Cerebellar nuclear complex (tissue), 1 donor: ENCODE data around the gene ODAPH.
"Not testable (repeated sequence)": the region's sequence is repeated elsewhere in the genome, so short reads cannot be mapped to it uniquely, and the experiment has no call there.

Source experiments
- DNase-seq, 2 experiments: peaks; one replicate each; lab custom pipeline; 2025; lab: John Stamatoyannopoulos, UW

ODAPH gene, protein sequence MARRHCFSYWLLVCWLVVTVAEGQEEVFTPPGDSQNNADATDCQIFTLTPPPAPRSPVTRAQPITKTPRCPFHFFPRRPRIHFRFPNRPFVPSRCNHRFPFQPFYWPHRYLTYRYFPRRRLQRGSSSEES

DNA sequence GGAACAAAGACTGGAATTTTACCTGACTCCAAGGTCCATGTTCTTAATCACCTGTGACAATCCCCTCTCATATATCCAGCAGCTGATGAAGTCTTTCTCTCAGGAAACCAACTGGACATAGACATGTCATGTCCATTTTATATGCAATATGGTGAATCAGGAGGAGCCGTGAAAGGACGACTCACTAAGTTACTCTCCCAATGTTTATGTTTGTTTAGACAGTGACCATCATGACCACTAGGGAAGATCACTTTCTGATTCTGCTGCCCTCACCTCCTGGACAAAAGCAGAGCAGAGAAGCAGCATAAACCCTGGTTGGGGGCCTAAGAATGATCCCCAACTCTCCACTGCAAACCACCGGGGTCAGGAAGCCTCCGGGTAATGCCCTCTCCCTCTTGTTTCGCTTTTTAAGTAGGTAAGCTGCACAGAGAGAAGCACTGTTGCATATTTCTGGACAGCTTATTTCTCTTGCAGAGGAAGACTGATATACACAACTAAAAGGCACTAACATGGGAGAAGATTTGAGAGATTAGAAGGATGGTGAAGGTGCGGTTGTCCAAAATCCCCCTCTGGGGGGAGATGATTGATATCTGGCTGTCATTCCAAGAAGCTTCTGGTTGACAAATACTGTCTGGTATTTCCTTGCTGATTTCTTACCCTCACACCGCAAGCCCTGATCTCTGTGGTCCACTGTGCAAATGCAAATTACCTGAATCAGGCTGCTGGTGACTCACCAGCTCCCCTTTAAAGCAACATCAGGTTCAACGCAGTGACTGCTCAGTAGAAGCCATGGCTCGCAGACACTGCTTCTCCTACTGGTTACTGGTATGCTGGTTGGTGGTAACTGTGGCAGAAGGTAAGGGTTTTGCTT, at the start of gene ODAPH:
ODAPH (plus strand) TSS at position 773 of the 871 bp plus-strand sequence; CDS start at position 790, 17 bp downstream.
- DNase-seq: no peak

DNA sequence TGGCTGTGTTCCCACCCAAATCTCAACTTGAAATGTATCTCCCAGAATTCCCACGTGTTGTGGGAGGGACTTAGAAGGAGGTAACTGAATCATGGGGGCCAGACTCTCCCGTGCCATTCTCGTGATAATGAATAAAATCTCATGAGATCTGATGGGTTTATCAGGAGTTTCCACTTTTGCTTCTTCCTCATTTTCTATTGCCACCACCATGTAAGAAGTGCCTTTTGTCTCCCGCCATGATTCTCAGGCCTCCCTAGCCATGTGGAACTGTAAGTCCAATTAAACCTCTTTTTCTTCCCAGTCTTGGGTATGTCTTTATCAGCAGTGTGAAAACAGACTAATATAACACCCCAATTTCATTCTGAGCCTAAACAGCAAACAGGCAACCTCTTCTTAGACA, 46.3 kb upstream of the ODAPH start:
- not testable (repeated sequence) for DNase-seq

DNA sequence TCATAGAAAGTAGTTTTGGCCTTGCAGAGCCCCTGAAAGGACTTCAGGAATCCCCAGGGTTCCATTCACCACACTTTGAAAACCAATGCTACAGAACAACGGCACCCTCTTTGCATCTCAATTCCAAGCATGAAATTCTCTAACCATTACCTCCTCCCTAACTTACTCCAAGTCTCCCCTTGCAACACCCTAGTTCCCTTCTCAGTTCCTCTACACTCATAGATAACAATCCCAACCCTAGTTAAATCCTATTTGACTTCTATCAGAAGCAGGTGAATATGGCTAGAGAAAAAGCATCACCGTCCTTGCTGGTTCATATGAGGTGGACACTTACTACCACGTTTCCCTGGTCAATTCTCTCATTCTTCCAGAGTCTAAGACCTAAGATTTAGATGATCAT, 44.0 kb upstream of the ODAPH start:
- no peak for DNase-seq

DNA sequence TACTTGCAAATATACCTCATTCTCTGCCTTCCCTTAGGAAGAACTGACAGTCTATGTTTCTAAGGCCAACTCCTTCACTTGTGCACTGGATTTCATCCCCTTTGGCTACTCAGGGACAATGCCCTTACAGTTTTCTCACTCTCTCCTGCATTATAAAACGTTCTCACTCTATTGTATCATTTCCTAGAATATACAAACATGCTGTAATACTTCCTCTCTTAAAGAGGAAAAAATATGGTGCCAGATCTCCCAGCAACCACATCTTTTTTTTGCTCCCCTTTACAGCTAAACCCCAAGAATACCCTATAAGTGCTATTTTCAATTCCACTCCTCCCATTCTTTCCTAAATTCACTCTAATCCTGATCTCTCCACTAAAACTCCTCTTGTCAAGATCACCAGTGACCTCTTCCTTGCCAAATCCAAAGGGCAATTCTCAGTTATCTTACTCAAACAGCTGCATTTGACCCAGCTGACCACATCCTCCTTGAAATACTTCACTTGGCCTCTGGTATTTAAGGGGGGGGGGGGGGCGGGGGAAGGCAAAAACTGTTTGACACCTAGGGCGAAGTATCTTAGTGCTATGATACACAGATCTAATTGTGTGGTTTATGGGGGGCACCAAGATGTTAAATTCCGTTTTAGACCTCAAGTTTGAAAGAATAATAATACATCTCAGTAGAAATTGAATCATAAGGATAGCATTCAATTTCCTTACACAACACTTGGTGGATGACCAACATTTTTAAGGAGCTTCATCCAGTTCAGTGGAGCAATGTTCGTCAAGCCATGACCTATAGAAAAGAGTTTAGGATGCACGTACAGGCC, 43.3 kb upstream of the ODAPH start:
- DNase-seq: no peak

DNA sequence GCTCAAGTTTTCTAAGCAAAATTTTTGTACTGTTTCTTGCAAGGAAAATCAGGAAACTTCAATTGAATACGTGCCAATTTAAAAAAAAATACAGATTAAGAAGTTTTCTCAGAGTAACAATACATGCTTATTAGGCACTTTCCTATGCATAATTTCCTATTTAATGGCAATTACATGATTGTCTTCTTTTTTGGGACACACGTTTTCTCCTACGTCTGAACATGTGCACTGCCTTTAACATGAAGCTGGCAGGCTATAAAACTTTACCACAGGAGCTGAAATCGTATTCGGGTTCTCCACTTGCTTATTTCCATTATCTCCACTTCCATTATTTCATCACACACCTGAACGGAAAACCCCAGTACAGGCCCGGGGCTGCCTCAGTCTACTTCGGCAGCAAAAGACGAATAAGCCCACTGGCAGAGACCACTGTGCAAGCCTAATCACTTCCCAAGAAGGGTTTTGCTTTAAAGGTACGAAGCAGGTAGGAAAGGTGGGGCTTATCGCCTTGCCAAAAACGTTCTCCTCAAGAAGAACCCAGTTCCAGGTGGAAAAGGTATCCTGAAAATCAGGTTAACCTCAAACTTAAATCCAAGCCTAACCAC, 42.2 kb upstream of the ODAPH start:
- DNase-seq: no peak

DNA sequence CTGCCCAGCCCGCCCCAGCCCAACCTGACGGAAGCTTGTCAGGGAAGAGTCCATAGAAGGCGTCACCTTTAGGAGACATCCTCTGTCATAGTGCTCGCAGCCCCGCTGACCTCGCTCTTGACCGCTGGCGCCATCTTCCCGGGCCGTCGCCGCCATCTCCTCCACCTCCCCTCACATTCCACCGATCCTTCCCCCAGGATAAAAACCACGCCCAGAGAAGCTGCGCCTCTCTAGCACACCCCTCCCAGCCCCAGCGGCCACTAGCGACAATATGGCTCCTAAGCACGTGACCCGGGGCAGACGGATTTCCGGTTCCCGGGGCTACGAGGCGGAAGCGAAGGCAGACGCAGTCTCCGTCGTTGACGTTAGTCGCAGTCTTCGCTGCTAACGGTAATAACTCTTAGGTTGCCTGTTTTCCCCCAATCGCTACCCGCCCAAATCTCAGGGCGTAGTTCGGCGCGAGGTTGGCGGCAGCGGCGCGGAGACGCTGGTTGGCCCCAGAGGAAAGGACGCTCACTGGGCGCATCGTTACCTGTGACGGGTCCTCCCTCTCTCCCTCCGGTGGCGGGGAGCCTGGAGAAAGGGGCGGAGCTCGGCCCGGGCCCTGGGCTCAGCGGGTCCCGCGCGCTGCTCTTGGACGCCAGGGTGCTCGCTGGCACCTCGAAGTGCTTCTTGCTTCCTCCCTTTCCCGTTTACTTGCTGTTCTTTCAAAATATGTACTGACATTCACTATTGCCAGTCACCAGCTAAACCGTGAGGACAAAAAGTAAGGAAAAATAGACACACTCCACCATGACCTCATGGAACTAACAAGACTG, 41.5 kb upstream of the ODAPH start, which contains the start of the genes RCHY1 and THAP6:
RCHY1 (minus strand) TSS at position 273 of the 818 bp plus-strand sequence; CDS start at position 156, 117 bp downstream.
THAP6 (plus strand) TSS at position 343 of the 818 bp plus-strand sequence. CDS start 980 bp downstream, outside the sequence.
- peak; percentile 77 to 92 for DNase-seq

DNA sequence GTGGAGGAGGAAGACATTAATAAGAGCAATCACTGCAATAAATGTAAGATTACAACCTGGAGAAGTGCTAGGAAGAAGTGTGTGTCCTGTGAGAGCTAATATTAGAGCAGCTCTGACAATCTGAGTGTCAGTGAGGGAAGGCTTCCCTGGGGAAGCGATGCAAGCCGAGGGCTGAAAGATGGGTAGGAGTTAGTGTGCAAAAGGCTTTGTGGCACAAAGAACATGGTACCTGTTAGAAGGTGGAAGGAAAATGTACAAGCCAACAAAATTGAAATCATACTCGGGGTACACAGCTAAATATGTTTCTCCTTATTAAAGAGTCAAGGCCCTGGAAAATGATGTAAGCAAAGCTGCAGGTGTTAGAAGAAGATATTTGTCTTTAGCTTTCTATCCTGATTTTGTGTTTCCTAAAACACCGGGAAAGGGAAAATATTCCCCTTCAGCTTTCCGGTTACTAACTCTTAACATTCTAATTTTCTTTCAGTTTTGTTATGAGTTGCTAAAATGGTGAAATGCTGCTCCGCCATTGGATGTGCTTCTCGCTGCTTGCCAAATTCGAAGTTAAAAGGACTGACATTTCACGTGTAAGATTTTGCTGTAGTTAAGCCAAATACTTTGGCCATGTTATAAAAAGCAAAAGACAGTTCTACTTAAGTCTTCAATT, 40.8 kb upstream of the ODAPH start:
- DNase-seq: no peak

DNA sequence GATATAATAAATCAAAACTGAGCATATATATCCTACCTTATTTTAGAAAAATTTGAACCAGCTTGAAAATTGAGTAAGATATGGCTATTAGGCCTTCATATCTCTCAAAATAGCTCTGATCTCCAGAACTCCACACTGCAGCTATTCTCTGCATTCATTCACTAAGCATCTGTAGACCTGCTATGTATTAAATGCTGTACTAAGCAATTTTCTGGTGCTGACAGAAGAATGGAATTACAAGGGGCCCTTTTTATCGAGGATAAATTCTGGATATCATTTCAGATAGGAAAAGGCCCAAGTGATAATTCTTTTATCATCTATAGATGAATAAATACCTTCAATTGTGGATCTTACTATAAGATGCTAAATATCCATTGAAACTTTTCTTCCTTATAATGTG, 39.7 kb upstream of the ODAPH start:
- no peak for DNase-seq

DNA sequence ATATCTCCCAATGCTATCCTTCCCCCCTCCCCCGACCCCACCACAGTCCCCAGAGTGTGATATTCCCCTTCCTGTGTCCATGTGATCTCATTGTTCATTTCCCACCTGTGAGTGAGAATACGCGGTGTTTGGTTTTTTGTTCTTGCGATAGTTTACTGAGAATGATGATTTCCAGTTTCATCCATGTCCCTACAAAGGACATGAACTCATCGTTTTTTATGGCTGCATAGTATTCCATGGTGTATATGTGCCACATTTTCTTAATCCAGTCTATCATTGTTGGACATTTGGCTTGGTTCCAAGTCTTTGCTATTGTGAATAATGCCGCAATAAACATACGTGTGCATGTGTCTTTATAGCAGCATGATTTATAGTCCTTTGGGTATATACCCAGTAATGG, 36.4 kb upstream of the ODAPH start:
- not testable (repeated sequence) for DNase-seq

DNA sequence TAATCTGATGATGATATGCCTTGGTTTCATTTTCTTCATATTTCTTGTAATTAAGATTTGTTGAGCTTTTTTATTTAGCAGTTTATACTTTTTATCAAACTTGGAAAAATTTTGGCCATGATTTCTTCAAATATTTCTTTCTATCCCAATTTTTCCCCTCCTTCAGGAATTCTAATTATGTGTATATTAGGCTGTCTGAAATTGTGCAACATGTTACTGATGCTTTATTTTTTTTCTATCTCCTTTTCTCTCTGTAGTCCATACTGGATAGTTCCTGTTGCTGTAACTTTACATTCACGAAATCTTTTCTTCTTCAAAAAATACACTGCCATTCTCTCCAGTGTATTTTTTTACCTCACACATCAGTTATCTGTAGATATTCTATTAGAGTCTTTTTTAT, 30.8 kb upstream of the ODAPH start:
- DNase-seq: no peak

DNA sequence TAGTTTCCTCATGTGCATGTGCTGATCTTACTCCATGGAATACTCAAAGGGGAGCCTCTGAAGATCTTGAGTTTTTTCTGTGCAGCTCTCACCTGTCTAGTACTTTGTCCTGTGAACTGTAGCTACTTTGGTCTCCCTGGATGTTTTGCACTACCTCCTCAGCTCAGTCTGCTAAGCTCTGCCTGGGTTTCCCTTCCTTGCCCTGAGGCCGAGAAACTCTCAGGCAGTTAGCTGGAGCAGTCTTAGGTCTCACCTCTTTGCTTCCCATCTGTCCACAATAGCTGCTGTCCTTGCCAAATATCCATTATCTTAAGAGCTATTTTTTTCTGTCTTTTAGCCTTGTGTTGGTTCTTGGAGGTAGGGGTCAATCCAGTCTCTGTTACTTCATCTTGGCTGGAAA, 30.0 kb upstream of the ODAPH start:
- no peak for DNase-seq

DNA sequence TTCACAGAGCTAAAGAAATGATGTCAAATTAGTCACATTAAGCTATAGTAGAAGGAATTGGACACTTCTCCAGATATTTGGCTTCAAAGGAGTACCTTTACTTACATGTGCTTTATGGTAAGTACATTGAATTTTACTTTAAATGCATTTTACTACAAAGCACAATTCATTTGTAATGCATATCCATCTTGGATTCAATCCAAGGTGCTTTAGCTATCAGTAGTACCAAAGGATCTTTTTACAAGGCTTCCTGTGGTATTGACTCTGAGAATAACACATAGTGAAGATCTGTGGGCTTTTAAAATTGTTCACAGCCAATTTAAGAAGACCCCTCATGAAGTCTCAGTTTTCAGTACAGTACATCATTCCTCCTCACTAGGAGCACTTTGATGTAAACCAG, 28.4 kb upstream of the ODAPH start:
- DNase-seq: no peak

DNA sequence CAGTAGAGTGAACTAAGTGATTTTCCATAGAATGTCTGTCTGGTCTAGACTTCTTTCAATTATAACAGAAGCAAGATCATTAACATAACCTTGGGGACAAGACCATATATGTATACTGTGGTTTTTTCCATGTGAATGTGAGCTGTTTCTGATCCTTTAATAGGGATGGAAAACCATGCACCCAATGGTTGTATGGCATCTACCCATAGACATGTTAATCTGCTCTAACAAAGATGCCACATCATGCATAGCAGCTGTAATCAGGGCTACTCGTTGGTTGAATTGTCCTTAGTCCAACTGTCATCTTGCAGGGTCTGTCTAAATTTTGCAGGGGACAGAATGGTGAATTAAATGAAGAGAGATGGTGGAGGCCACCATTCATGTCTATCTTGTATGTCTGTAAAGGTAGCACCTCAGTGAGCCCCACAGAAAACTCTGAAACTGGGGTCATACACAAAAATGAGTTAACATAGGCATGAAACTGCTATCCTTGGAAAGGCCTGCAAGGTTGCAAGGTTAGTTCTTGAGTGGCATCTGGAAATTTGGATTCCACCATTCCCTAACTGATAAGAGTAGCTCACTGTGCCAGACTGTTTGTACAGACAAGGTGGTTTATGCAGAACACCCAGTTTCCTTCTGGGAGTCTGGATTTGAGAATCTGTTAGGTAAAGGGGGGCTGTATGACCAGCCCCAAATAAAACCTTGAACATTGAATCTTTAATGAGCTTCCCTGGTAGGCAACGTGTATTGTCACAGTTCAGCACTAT, 25.1 kb upstream of the ODAPH start:
- no peak for DNase-seq

DNA sequence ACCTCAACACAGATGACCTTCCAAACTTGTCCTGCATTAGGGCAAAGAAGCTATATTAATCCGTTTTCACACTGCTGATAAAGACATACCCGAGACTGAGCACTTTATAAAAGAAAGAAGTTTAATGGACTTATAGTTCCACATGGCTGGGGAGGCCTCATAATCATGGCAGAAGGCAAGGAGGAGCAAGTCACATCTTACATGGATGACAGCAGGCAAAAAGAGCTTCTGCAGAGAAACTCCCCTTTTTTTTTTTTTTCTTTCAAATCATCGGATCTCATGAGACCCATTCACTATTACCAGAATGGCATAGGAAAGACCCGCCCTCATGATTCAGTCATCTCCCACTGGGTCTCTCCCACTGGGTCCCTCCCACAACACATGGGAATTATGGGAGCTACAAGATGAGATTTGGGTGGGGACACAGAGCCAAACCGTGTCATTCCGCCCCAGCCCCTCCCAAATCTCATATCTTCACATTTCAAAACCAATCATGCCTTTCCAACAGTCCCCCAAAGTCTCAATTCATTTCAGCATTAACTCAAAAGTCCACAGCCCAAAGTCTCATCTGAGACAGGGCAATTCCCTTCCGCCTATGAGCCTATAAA, 24.2 kb upstream of the ODAPH start:
- DNase-seq: not testable (repeated sequence)

DNA sequence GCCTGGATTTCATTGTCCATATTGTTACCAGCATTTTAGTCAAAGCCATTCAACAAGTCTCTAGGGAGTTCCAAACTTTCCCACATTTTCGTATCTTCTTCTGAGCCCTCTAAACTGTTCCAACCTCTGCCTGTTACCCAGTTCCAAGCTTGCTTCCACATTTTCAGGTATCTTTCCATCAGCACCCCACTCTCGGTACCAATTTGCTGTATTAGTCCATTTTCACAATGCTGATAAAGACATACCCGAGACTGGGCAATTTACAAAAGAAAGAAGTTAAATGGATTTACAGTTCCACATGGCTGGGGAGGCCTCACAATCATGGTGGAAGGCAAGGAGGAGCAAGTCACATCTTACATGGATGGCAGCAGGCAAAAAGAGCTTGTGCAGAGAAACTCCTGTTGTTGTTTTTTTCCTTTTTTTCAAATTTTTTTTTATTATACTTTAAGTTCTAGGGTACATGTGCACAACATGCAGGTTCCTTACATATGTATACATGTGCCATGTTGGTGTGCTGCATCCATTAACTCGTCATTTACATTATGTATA, 22.5 kb upstream of the ODAPH start:
- not testable (repeated sequence) for DNase-seq

DNA sequence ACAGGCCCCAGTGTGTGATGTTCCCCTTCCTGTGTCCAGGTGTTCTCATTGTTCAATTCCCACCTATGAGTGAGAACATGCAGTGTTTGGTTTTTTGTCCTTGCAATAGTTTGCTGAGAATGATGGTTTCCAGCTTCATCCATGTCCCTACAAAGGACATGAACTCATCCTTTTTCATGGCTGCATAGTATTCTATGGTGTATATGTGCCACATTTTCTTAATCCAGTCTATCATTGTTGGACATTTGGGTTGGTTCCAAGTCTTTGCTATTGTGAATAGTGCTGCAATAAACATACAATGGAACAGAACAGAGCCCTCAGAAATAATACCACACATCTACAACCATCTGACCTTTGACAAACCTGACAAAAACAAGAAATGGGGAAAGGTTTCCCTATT, 21.9 kb upstream of the ODAPH start:
- not testable (repeated sequence) for DNase-seq

DNA sequence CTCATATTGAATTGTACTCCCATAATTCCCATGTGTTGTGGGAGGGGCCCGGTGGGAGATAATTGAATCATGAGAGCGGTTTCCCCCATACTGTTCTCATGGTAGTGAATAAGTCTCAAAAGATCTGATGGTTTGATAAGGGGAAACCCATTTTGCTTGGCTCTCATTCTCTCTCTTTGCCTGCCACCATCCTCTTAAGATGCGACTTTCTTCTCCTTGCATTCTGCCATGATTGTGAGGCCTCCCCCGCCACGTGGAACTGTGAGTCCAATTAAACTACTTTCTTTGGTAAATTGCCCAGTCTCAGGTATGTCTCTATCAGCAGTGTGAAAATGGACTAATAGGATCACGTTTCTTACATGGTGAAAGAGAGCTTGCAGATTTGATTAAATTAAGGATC, 18.6 kb upstream of the ODAPH start:
- DNase-seq: not testable (repeated sequence)

DNA sequence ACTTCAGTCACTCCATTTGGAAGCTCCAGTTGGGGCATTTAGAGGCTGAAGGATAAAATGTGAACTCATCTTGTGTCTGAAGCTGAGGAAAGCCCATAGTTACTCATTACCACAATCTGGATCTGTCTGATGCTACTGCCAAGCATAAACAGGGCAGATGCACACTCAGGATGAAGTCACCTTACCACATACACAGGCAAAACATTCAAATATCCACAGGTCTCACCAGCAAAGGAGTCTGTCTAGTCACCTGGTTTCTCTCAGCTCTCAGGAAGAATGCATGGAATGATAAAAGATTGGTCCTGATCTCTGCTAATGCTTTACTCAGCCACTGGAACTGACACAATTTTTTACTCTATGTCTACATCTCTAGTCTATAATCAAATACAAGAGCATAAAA, 13.0 kb upstream of the ODAPH start:
- DNase-seq: no peak

DNA sequence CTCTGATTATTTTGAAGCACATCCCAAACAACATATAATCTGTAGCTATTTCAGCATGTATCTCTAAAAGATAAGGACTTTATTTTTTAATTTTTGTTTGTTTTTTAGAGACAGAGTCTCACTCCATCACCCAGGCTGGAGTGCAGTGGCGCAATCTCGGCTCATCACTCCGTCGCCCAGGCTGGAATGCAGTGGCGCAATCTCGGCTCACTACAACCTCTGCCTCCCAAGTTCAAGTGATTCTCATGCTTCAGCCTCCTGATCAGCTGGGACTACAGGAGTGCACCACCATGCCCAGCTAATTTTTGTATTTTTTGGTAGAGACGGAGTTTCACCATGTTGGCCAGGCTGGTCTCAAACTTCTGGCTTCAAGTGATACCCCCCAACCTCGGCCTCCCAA, 11.6 kb upstream of the ODAPH start:
- DNase-seq: not testable (repeated sequence)
